Measurements from ENCODE around the gene FBXL4.

Gene FBXL4

DNA sequence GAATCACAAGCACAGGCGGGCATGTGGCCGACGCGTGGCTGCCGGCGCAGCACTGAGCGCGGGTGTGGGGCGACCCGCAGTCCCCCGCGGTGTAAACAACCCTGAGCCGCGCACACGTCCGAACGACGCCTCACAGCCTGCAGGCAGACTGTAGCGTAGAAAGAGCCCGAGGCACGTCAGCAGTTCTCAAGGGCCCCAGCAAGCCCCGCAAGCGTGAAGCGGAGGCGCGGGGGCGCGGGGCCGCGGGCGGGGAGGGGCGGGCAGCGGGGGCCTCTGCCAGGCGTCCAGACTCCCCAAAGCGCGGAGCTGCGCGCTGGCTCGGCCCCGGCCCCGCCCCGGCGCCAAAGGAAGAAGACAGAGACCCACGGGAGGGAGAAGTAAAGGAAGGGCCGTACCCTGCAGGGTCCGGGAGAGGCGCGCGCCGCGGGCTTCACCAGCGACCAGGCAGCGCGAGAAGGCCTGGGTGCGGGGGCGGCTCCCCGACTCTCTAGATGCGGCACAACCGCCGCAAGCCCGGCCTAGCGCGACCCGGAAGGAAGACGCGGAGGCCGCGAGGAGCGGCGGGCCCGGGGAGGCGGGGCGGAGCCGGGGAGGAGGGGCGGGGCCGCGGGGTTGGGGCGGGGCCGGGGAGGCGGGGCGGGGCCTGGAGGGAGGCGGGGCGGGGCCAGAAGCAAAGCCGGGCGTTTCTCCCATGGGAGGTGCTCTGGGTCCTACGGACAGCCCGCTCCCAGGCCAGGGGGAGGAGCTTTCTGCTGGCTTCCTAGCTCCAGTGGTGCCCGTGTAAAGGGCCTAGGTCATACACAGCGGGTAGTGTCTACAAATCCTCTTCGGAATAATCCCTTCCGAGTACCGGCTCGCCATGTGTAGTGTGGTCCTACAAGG is at the start of gene FBXL4:
Gene FBXL4 (minus strand): TSS at position 536 of the 882 bp plus-strand sequence. CDS start 20,958 bp downstream, outside the sequence.
- DNase-seq (ENCODE audit: low spot score), result peak; percentile 96

GRCh38 chr6:98995116-98995515 is 47.4 kb upstream of the FBXL4 start:
- no peak for DNase-seq (ENCODE audit: low spot score)

DNA sequence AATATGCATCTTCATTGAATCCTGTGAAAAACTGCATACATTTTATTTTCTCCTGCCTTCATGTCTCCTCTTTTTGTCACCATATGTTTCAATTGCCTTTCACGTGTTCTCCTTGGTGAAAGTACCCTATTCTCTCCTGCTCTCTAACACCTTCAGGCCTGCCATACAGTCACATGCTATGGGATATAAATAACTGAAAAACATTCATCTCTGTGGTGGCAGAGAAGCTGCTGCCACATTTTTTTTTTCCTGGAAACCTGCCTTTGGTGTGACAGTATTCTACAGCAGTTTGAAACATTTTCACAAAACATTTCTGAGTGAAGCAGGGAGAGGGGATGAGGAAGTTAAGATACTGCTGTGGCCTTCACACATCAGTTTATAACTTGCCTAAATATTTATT is 44.8 kb upstream of the FBXL4 start:
- DNase-seq (ENCODE audit: low spot score), result no peak

DNA sequence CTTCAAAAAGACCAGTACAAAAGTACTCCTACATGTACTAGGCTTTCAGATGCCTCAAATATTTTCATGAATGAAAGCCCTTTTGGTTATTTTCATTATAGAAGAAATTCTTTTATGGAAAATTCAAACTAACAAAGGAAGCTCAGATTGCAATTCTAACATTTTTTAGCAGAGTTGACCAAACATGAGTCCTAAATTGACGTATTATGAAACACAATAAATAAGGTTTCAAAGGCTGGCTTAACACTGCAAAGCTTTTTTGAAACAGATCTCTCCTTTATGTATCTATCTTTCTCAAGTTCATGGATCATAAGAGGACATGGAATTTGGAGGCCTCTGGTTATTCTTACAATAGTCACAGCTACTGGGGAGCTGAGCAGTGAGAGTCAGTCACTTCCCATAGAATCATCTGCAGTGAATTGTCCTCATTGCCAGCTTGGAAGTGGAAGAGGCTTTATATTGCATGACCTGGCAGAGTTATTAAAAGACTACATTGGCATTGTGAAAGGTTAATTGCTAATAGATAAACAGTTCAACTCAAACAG is 38.4 kb upstream of the FBXL4 start:
- no peak for DNase-seq (ENCODE audit: low spot score)

GRCh38 chr6:98985391-98985790 is 37.6 kb upstream of the FBXL4 start:
- no peak for DNase-seq (ENCODE audit: low spot score)

DNA sequence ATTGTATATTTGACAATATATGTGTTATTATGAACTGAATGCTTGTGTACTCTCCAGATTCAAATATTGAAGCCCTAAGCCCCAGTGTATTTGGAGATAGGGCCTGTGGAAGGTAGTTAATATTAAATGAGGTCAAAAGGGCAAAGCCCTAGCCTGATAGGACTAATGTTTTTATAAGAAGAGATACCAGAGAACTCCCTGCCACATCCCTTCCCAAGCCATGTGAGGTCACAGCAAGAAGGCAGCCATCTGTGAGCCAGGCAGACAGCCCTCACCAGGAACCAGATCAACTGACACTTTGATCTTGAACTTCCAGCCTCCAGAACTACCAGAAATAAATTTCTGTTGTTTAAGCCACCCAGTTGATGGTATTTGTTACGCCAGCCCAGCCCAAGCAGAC is 36.4 kb upstream of the FBXL4 start:
- DNase-seq (ENCODE audit: low spot score), result no peak

DNA sequence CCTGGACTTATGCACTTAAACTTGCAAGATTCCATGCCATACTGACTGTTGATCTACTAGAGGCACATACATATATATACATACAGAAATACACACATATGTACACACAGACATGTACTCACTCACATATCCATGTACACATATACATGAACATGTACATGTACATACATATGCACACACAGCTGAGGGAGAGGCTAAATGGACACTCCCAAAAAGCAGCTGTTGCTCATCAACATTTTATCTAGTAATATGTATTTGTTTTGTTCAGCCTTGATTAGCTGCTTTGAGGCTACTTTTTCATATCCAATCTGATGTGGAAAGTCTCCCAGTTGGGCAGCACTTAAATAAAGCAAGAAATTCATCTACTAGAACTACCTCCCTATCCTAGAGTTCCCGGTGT is 33.7 kb upstream of the FBXL4 start:
- no peak for DNase-seq (ENCODE audit: low spot score)

- no peak for DNase-seq (ENCODE audit: low spot score)
Observed at GRCh38 chr6:98980819-98981218, 33.1 kb upstream of the FBXL4 start.

GRCh38 chr6:98977671-98978292 is 30.0 kb upstream of the FBXL4 start:
- no peak for DNase-seq (ENCODE audit: low spot score)

- no peak for DNase-seq (ENCODE audit: low spot score)
Observed at GRCh38 chr6:98976674-98977385, 29.1 kb upstream of the FBXL4 start.

- no peak for DNase-seq (ENCODE audit: low spot score)
Observed at GRCh38 chr6:98975421-98975820, 27.7 kb upstream of the FBXL4 start.

- no peak for DNase-seq (ENCODE audit: low spot score)
Observed at GRCh38 chr6:98974309-98974708, 26.6 kb upstream of the FBXL4 start.

DNA sequence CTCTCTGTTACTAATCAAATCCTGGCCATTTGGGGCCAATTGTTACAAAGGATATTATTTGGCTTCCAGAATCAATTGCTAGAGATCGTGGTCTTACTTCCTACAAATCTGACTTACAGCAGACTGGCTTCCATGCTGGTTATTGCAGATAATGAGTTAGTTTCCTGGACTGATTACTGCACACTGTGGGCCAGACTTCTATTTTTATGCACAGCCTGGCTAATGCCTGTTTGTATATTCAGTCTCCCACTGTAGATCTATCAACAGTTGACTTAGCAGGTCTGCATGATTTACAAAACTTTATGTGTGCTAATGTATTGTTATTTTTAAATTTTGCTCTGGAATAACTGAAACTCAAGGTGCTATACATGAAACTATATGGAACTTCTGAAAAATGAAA is 25.8 kb upstream of the FBXL4 start:
- no peak for DNase-seq (ENCODE audit: low spot score)

DNA sequence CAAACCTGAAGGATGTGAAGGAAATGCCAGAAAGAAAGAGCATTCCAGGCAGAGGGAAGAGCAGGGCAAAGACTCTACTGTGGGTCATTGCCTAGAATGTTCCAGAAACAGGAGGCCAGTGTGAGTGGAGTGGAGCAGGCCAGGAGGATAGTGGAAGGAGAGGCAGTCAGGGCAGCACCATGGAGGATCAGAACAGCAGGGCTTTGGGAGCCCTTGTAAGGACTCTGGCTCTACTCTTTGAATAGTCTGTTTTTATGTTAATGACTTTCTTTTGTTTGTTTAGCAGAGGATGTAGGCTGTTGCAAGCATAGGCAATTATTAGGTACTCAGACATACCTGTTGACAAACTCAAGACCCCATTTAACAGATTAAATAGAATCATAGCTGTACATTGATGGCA is 23.6 kb upstream of the FBXL4 start:
- DNase-seq (ENCODE audit: low spot score), result no peak

- DNase-seq (ENCODE audit: low spot score), result no peak
Observed at GRCh38 chr6:98970469-98970868, 22.7 kb upstream of the FBXL4 start.

DNA sequence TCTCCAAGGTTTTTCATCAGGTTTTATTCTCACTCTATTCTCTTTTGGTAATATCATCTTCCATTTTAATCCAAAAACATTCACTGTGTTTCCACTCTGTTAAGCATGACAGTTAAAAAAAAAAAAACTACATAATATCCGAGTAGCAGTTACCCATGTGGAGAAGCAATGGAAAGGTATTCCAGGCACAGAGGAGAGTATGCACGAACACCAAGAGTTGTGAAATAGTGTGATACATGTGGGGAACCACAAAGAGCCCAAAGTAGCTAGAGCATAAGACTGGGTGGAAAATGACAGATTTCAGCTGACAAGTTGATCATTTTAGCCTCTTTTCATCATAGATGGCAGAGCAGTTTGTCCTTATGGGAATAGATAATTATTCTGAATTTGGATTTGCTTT is 19.9 kb upstream of the FBXL4 start:
- DNase-seq (ENCODE audit: low spot score), result no peak

- DNase-seq (ENCODE audit: low spot score), result no peak
Observed at GRCh38 chr6:98959631-98960030, 11.9 kb upstream of the FBXL4 start.

GRCh38 chr6:98958776-98959175 is 11.0 kb upstream of the FBXL4 start:
- DNase-seq (ENCODE audit: low spot score), result no peak

DNA sequence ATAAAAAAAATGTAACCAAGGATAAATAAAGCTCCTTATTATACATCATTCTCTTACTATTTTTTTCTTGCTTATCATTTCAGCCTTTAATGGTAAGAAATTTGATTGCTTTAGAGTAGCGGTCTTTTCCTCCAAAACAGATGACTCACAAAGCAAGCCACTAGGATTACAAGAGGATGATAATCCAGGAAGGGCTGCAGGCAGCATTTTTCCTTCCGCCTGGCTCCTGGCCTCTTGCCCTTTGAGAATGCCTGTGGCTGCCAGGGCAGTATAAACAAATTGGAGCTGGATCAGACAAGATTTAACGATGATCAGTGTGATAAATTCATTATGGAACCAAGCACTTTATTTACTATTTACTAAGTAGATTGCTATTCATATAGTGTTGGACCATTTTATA is 9.7 kb upstream of the FBXL4 start:
- DNase-seq (ENCODE audit: low spot score), result no peak

DNA sequence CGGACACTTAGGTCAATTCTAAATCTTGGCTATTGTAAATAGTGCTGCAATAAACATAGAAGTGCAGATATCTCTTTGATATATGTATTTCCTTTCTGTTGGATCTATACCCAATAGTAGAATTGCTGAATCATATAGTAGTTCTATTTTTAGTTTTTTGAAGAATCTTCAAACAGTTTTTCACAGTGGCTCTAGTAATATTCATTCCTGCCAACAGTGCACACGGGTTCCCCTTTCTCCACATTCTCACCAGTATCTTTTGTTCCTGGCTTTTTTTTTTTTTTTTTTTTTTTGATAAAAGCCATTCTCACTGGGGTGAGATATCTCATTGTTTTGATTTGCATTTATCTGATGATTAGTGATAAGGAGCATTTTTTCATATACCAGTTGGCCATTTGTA is 1.8 kb upstream of the FBXL4 start:
- DNase-seq (ENCODE audit: low spot score), result no peak

- peak; percentile 41 for DNase-seq (ENCODE audit: low spot score)
Observed at GRCh38 chr6:98946879-98947410, 801 bp downstream of the FBXL4 start.

DNA sequence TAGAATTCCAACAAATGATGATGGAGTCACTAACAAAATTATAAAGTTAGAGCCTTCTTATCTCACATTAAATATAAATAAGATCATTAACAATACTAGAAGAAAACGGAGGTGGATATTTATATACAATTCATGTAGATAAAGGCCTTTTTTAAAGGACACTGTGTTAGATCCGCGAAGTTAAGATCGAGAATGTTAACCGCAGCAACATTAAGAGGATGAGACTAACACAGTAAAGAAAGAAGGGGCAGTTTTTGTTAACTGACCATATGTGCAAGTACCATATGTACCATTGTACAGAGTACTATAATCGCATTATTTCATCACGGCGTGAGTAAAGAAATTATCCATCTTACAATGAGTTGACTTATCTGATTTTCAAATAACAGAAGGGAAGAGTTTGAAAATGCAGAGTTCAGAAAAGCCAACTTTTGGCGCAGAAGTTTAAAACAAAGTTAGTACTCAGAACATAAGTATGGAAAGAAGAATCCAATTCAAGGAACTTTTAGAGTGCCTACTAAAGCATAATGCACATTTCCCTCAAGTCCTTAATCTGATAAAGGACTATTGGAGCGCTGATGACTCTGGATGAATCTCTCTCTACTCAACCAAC is 1.4 kb downstream of the FBXL4 start:
- DNase-seq (ENCODE audit: low spot score), result no peak
